Endothelial cell of umbilical vein (primary cell): ENCODE measurements around the gene CMTM8. TPM values are rescaled to one million over a fixed set of nuclear protein-coding genes. Genes with fewer than 3 reads are reported as not detected.

Experiments
- BruUV-seq: library from RNA; stranded (reverse); fragments of 400-500 nt; replicated peaks from 2 replicates; lab custom pipeline; 2021; lab: Mats Ljungman, UMichigan
- CTCF ChIA-PET: fragments of 300-600, 350-600 bp; sonication (Branson Sonifier 250); formaldehyde crosslinking; loops from one replicate; lab custom pipeline; 2021; ENCODE audit warnings: antibody characterized with exemption, inconsistent platforms; lab: Charles Lee
- POLR2A ChIA-PET: fragments of 300-600, 350-600 bp; sonication (Branson Sonifier 250); formaldehyde crosslinking; loops from one replicate; lab custom pipeline; 2021; ENCODE audit warnings: antibody characterized with exemption, inconsistent platforms; lab: Charles Lee
- DNase-seq: peaks from one replicate; pipeline ENCODE4 v3.0.0-alpha.2; 2011; ENCODE audit warnings: low read depth, low spot score
- FAIRE-seq: peaks from 2 replicates; lab custom pipeline; 2011; peaks lifted over from hg19 to GRCh38; lab: Jason Lieb, UNC
- H2AFZ ChIP-seq: 2 replicates; pipeline ENCODE4 v1.6.0; 2012; ENCODE audit warnings: low read depth, low read length, control low read depth, inconsistent platforms
- H3K27ac ChIP-seq: 2 replicates; pipeline ENCODE4 v1.5.1; 2011; ENCODE audit warnings: low read depth, mild to moderate bottlenecking, control low read depth, low read length, moderate library complexity; ENCODE audit not compliant: insufficient read depth
- H3K27me3 ChIP-seq, 2 experiments: 2 replicates each; pipeline versions ENCODE4 v1.6.0 to v1.6.1; 2011; ENCODE audit warnings: low read length in 2 of 2, mixed read lengths in 1 of 2; ENCODE audit not compliant: control insufficient read depth in 2 of 2, insufficient read depth in 2 of 2
- H3K36me3 ChIP-seq, 2 experiments: 2 replicates in 1 of 2; 3 replicates in 1 of 2; pipeline ENCODE4 v1.5.1; 2011; ENCODE audit warnings: low read length in 2 of 2, mild to moderate bottlenecking in 1 of 2, moderate library complexity in 1 of 2; ENCODE audit not compliant: control insufficient read depth in 2 of 2, insufficient read depth in 2 of 2; ENCODE audit errors: extremely low read depth in 1 of 2
- H3K4me1 ChIP-seq: 3 replicates; pipeline ENCODE4 v1.5.1; 2011; ENCODE audit warnings: mild to moderate bottlenecking, low read length; ENCODE audit not compliant: control insufficient read depth, insufficient read depth; ENCODE audit errors: extremely low read depth
- H3K4me2 ChIP-seq: 2 replicates; pipeline ENCODE4 v1.6.1; 2011; ENCODE audit warnings: low read length, control low read depth, mixed read lengths; ENCODE audit not compliant: insufficient read depth
- H3K4me3 ChIP-seq, 3 experiments: fragments of 200-600 bp in 1 of 3; sonication (generic), shearing (Covaris generic) in 1 of 3; replicated peaks in 1 of 3; 2 replicates each; pipeline ENCODE4 v1.5.1; 2011 to 2016; ENCODE audit warnings: control low read depth in 3 of 3, low read length in 3 of 3, mild to moderate bottlenecking in 2 of 3, inconsistent platforms in 1 of 3, low read depth in 1 of 3, moderate library complexity in 1 of 3; ENCODE audit not compliant: insufficient read depth in 1 of 3
- H3K79me2 ChIP-seq: 2 replicates; pipeline ENCODE4 v1.6.0; 2012; ENCODE audit warnings: low read length, inconsistent platforms; ENCODE audit not compliant: control insufficient read depth, insufficient read depth
- H3K9ac ChIP-seq: replicated peaks from 2 replicates; pipeline ENCODE3; 2011; ENCODE audit warnings: low read length, control low read depth; ENCODE audit not compliant: insufficient read depth; ENCODE audit errors: extremely low read depth
- H3K9me1 ChIP-seq: replicated peaks from 3 replicates; pipeline ENCODE4 v1.6.0; 2011; ENCODE audit warnings: mild to moderate bottlenecking, low read length; ENCODE audit not compliant: control insufficient read depth, insufficient read depth; ENCODE audit errors: extremely low read depth
- H3K9me3 ChIP-seq: replicated peaks from 2 replicates; pipeline ENCODE4 v1.5.1; 2012; ENCODE audit warnings: low read length, inconsistent platforms; ENCODE audit not compliant: control insufficient read depth, insufficient read depth
- H4K20me1 ChIP-seq: replicated peaks from 2 replicates; pipeline ENCODE3; 2011; ENCODE audit warnings: mild to moderate bottlenecking, low read length; ENCODE audit not compliant: control insufficient read depth, insufficient read depth; ENCODE audit errors: extremely low read depth
- CTCF ChIP-seq, 2 donors: IDR thresholded peaks; 1 replicate in 1 of 2; 2 replicates in 1 of 2; pipeline ENCODE4 v1.5.1; 2011; ENCODE audit warnings: low read length in 2 of 2, mild to moderate bottlenecking in 2 of 2, moderate library complexity in 2 of 2, control low read depth in 1 of 2, inconsistent platforms in 1 of 2, low read depth in 1 of 2; ENCODE audit not compliant: insufficient read depth in 1 of 2; ENCODE audit errors: extremely low read depth in 1 of 2
- EZH2 ChIP-seq: IDR thresholded peaks from 2 replicates; pipeline ENCODE4 v1.6.1; 2012; ENCODE audit warnings: borderline replicate concordance, low read depth, mild to moderate bottlenecking, moderate library complexity, low read length, inconsistent platforms; ENCODE audit not compliant: severe bottlenecking
- FOS ChIP-seq: IDR thresholded peaks from 2 replicates; pipeline ENCODE4 v1.6.1; 2011; ENCODE audit warnings: mild to moderate bottlenecking, low read length, moderate library complexity, borderline replicate concordance; ENCODE audit not compliant: insufficient read depth
- GATA2 ChIP-seq: IDR thresholded peaks from 2 replicates; pipeline ENCODE4 v1.7.0; 2011; ENCODE audit warnings: low read depth, mild to moderate bottlenecking, moderate library complexity, mixed read lengths, low read length; ENCODE audit not compliant: insufficient read length, insufficient read depth
- JUN ChIP-seq: IDR thresholded peaks from 2 replicates; pipeline ENCODE4 v1.6.1; 2011; ENCODE audit warnings: borderline replicate concordance, low read depth; ENCODE audit not compliant: insufficient read length, insufficient read depth
- MAX ChIP-seq: IDR thresholded peaks from 2 replicates; pipeline ENCODE4 v1.6.1; 2011; ENCODE audit not compliant: insufficient read depth, insufficient read length
- MYC ChIP-seq: IDR thresholded peaks from one replicate; pipeline ENCODE4 v1.6.1; 2011; ENCODE audit warnings: mild to moderate bottlenecking, low read depth, low read length
- POLR2A ChIP-seq: IDR thresholded peaks from 2 replicates; pipeline ENCODE4 v1.6.1; 2012; ENCODE audit warnings: low read depth, mild to moderate bottlenecking, control low read depth, low read length
- POLR2AphosphoS5 ChIP-seq: IDR thresholded peaks from 2 replicates; pipeline ENCODE4 v1.6.1; 2012; ENCODE audit warnings: low read depth, mild to moderate bottlenecking, control low read depth, low read length, moderate library complexity; ENCODE audit not compliant: insufficient read depth
- dilution Hi-C: fragments of 300-500 bp; cut with MboI; formaldehyde crosslinking; loops from one replicate; pipeline ENCODE4 v1.15.0; 2019; ENCODE audit warnings: low sequenced_read_pairs; ENCODE audit not compliant: extremely low pct_ligation_motif_present
- intact Hi-C: fragments of 100-400 bp; cut with micrococcal nuclease; formaldehyde crosslinking; loops from one replicate; pipeline ENCODE4 v1.10.0; 2022
- polyA plus RNA-seq, 4 experiments: library from polyadenylated mRNA; depleted of rRNA in 3 of 4; stranded (reverse) in 3 of 4; unstranded in 1 of 4; fragments of >200 nt; gene quantifications; 2 replicates each; pipeline versions ENCODE4 v1.2.1 to v1.2.3, GENCODE V29; 2011 to 2012; ENCODE audit warnings: missing spikeins in 1 of 4
- total RNA-seq: library from RNA; stranded (reverse); gene quantifications from 2 replicates; pipeline ENCODE4 v1.2.3, GENCODE V29; 2021

The CMTM8 gene
- total and polyA plus RNA-seq, 2 donors (not counting 3 experiments of a cell fraction or from before 2014, with no cell fraction given): 7.3 to 11.9 TPM

- no peak for FAIRE-seq
- no peaks in the 10 kb centered on the region for H3K9me3 ChIP-seq
- no peak overlapping the region for H3K9ac ChIP-seq
- POLR2A ChIA-PET: no interaction called here
- no peaks in the 10 kb centered on the region for H3K9me1 ChIP-seq
- H2AFZ ChIP-seq: no peak overlapping the region
- dilution Hi-C loops: no loop called here
- BruUV-seq: no TSS peak
- H3K27ac ChIP-seq: no peak overlapping the region
- H4K20me1 ChIP-seq: no peaks in the 10 kb centered on the region
- intact Hi-C loops: no loop called here
- TF ChIP-seq CTCF (IDR thresholded peaks at IDR 0.05; ENCODE audit: extremely low read depth in 1 of 2, insufficient read depth in 1 of 2, low read depth in 1 of 2, low read length in 2 of 2) (no peak), MAX (no peak), JUN (no peak)
- H3K4me1 ChIP-seq: no peaks in the 10 kb centered on the region
- CTCF ChIA-PET: interaction anchor here (1.4 kb wide), 1 partner anchor 63 kb away, joined by 3 read pairs; no protein-coding TSS in a partner anchor
- no peaks in the 10 kb centered on the region for H3K36me3 ChIP-seq
- H3K4me3 ChIP-seq: no peak overlapping the region
- H3K79me2 ChIP-seq: no peaks in the 10 kb centered on the region
- DNase-seq: no peak
- H3K4me2 ChIP-seq: no peak overlapping the region
- H3K27me3 ChIP-seq: no peaks in the 10 kb centered on the region
Measured at GRCh38 chr3:32305361-32305876, 66.9 kb downstream of the CMTM8 start.

GRCh38 chr3:32306072-32306471, 67.6 kb downstream of the CMTM8 start:
- ChIA-PET CTCF (interaction anchor here (3.2 kb wide), 1 partner anchor 11 kb away, joined by 12 read pairs; no protein-coding TSS in a partner anchor), POLR2A (no interaction called here)
- no peak overlapping the region for H3K27ac ChIP-seq
- no peaks in the 10 kb centered on the region for H3K9me1 ChIP-seq
- H3K4me2 ChIP-seq: no peak overlapping the region
- H3K4me1 ChIP-seq: no peaks in the 10 kb centered on the region
- no peaks in the 10 kb centered on the region for H4K20me1 ChIP-seq
- intact Hi-C loops: no loop called here
- dilution Hi-C loops: no loop called here
- no peaks in the 10 kb centered on the region for H3K79me2 ChIP-seq
- H2AFZ ChIP-seq: no peak overlapping the region
- no peaks in the 10 kb centered on the region for H3K9me3 ChIP-seq
- H3K4me3 ChIP-seq: no peak overlapping the region
- no peak overlapping the region for H3K9ac ChIP-seq
- DNase-seq (no peak), FAIRE-seq (no peak)
- H3K36me3 ChIP-seq: no peaks in the 10 kb centered on the region
- TF ChIP-seq EZH2 (no peak), MYC (no peak), CTCF (IDR thresholded peaks at IDR 0.05; ENCODE audit: extremely low read depth in 1 of 2, insufficient read depth in 1 of 2, low read depth in 1 of 2, low read length in 2 of 2) (no peak), POLR2A (no peak), JUN (no peak), MAX (no peak), POLR2AphosphoS5 (no peak), GATA2 (no peak), FOS (no peak)
- BruUV-seq: no TSS peak
- no peaks in the 10 kb centered on the region for H3K27me3 ChIP-seq
